ENCODE results near the gene CUBN. TPM values are rescaled to one million over a fixed set of nuclear protein-coding genes. Genes with fewer than 3 reads are reported as not detected.

The CUBN gene
- total and polyA plus RNA-seq, 9 of the 15 experiments (the other 6 are each of a cell fraction or from before 2014, with no cell fraction given) = 0.04 to 0.33 (median 0.09) TPM

DNA sequence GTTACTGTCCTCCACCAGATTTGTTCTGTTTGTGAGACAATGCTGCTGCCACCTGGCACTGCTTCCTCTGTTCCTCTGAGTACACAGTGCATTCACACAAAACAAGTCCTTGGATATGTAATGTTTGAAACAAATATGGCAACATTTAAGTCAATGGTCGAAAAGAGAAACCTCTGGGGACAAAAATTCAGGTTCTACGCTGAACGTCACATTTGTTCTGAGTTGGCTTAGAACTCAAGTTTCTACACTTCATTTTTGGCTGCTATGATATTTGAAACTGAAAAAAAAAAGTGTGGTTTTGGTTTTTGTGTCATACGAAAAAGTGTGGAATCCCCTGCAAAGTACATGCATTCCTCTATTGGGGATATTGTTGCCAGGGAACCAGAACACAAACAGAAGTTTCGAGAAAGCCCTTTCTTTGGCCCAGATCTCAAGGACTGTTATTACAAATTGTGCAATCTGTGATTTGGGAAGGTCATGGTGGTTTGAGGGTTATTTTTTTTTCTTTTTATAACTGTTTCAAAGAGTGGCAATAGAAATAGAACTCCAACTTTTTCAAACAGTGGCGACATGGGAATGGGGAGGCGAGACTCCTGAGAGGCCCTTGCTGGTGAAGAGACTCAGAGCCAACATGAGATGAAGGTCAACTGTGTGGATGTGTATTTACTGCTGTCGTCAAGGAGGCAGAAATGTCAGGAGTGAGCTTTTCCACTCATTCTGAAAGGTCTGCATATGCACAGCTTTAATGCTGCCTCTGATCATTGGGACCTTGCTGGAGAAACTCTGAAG, 127.5 kb downstream of the CUBN start:
- no peaks in the 10 kb centered on the region for H4K20me1 ChIP-seq (replicated peaks; ENCODE audit: control insufficient read depth, insufficient read depth, low read length)
- TF ChIP-seq CEBPG (CRISPR knock-in tag; IDR thresholded peaks at IDR 0.05) (no peak), CEBPG (tag; conservative IDR thresholded peaks at IDR 0.05 in 1 of 2, IDR thresholded peaks at IDR 0.05 in 1 of 2) (peak; percentile 83 to 93), NR2C1 (IDR thresholded peaks at IDR 0.05) (no peak), NR2C1 (tag; IDR thresholded peaks at IDR 0.05) (0 out of 2 replicates have a peak, but pooled peaks have one; percentile 13), NFRKB (IDR thresholded peaks at IDR 0.05; ENCODE audit: low read depth) (peak; percentile 11; the same call in 1 of the 2 replicates), HDGF (IDR thresholded peaks at IDR 0.05) (no peak), SOX6 (IDR thresholded peaks at IDR 0.05) (no peak), HDAC6 (IDR thresholded peaks at IDR 0.05; ENCODE audit: low read depth, low read length) (no peak), MEF2A (IDR thresholded peaks at IDR 0.05; ENCODE audit: control insufficient read depth, low read depth, low read length) (no peak), NFIX (CRISPR knock-in tag; IDR thresholded peaks at IDR 0.05; ENCODE audit: low read depth) (no peak), PURB (CRISPR knock-in tag; IDR thresholded peaks at IDR 0.05; ENCODE audit: low read depth) (no peak), CEBPB (tag; IDR thresholded peaks at IDR 0.05) (peak; percentile 73), HMG20B (CRISPR knock-in tag; IDR thresholded peaks at IDR 0.05) (no peak), SUPT5H (IDR thresholded peaks at IDR 0.05) (no peak), FOXJ2 (tag; IDR thresholded peaks at IDR 0.05) (peak; percentile 78)
- TF ChIP-seq, protein P1, sequence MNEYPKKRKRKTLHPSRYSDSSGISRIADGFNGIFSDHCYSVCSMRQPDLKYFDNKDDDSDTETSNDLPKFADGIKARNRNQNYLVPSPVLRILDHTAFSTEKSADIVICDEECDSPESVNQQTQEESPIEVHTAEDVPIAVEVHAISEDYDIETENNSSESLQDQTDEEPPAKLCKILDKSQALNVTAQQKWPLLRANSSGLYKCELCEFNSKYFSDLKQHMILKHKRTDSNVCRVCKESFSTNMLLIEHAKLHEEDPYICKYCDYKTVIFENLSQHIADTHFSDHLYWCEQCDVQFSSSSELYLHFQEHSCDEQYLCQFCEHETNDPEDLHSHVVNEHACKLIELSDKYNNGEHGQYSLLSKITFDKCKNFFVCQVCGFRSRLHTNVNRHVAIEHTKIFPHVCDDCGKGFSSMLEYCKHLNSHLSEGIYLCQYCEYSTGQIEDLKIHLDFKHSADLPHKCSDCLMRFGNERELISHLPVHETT (CRISPR knock-in tag; conservative IDR thresholded peaks at IDR 0.05 in 1 of 2, IDR thresholded peaks at IDR 0.05 in 1 of 2) = peak in 1 of 2 experiments; percentile 8; a peak in 1 of 4 replicates
- TF ChIP-seq, protein P2, sequence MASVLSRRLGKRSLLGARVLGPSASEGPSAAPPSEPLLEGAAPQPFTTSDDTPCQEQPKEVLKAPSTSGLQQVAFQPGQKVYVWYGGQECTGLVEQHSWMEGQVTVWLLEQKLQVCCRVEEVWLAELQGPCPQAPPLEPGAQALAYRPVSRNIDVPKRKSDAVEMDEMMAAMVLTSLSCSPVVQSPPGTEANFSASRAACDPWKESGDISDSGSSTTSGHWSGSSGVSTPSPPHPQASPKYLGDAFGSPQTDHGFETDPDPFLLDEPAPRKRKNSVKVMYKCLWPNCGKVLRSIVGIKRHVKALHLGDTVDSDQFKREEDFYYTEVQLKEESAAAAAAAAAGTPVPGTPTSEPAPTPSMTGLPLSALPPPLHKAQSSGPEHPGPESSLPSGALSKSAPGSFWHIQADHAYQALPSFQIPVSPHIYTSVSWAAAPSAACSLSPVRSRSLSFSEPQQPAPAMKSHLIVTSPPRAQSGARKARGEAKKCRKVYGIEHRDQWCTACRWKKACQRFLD (CRISPR knock-in tag; IDR thresholded peaks at IDR 0.05) = peak; percentile 40; the same call in 1 of the 2 replicates
- no peaks in the 10 kb centered on the region for H3K79me2 ChIP-seq (ENCODE audit: control insufficient read depth, insufficient read depth, low read length)
- H3K4me2 ChIP-seq (ENCODE audit: insufficient read depth, low read length) = no peak overlapping the region
- H2AFZ ChIP-seq (ENCODE audit: low read depth, low read length) = no peak overlapping the region
- ChIA-PET CTCF (ENCODE audit: low intra/inter-chr PET ratio) (no interaction called here), POLR2A (interaction anchor here (0.7 kb wide), 1 partner anchor 199 kb away, joined by 3 read pairs; the partner anchor contains the start of gene TRDMT1)
- no TSS peak for BruUV-seq (replicated peaks)
- intact Hi-C loops (cut with micrococcal nuclease) = loop anchor here (2.0 to 5.0 kb wide), 2 partner anchors 50 to 227 kb away; partner anchors contain the start of gene VIM
- no peak overlapping the region for H3K27ac ChIP-seq (ENCODE audit: extremely low read depth, low read depth, low read length)
- in situ Hi-C loops (cut with MboI) = no loop called here
- FAIRE-seq (no peak), ATAC-seq (no peak), DNase-seq (ENCODE audit: extremely low read depth in 1 of 4, low spot score in 3 of 4) (no peak)
- H3K4me3 ChIP-seq = no peak overlapping the region
- peaks cover 0 to 4% of the 10 kb centered on the region in 2 experiments; a peak in 2 of 5 replicates for H3K4me1 ChIP-seq (replicated peaks in 1 of 2; ENCODE audit: control insufficient read depth in 2 of 2, insufficient read depth in 2 of 2, low read length in 2 of 2)
- H3K9me1 ChIP-seq (ENCODE audit: control insufficient read depth, insufficient read depth, low read length) = no peaks in the 10 kb centered on the region
- no peak overlapping the region for H3K9ac ChIP-seq (ENCODE audit: insufficient read depth in 1 of 2, low read depth in 2 of 2, low read length in 2 of 2)
- no peaks in the 10 kb centered on the region for H3K36me3 ChIP-seq (ENCODE audit: control insufficient read depth, insufficient read depth, low read length)
- WGBS (ENCODE audit: insufficient coverage, low coverage, missing lambda C conversion rate) = 63% methylated on average over 8 of the region's 8 CpGs
- H3K27me3 ChIP-seq (ENCODE audit: control insufficient read depth in 2 of 2, insufficient read depth in 2 of 2, low read length in 2 of 2) = 0 out of 5 replicates have a peak, but pooled peaks cover 0 to 5% of the 10 kb centered on the region in 2 experiments
- no peaks in the 10 kb centered on the region for H3K9me3 ChIP-seq (replicated peaks; ENCODE audit: control insufficient read depth, insufficient read depth, low read depth, low read length)

All from K562 (cell line).